Measurements from ENCODE around the gene PMP22.
"Not testable (repeated sequence)": the region's sequence is repeated elsewhere in the genome, so short reads cannot be mapped to it uniquely, and the experiment has no call there.

Gene PMP22

DNA sequence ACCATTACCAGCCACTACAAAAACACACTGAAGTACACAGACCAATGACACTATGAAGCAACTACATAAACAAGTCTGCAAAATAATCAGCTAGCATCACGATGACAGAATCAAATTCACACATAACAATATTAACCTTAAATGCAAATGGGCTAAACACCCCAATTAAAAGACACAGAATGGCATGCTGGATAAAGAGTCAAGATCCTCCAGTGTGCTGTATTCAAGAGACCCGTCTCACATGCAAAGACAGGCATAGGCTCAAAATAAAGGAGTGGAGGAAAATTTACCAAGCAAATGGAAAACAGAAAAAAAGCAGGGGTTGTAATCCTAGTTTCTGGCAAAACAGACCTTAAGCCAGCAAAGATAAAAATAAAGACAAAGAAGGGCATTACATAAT, 64.6 kb downstream of the PMP22 start:
- not testable (repeated sequence) for DNase-seq

DNA sequence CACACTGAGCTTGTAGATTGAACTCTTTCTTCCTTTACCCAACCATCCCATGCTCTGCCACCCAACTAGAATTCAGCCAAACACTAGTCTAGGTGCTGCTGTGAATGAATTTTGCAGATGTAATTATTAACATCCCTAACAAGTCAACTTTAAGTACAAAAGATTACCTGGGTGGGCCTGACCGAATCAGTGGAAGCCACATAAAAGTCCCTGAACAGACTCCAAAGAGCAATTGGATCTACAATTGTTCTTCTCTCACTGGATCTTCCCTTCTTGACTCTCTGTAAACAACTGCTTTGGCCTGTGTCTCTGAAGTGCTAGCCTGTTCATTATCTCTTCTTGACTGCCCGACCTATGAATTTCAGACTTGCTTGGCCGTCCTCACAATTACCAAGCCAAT, 67.9 kb downstream of the PMP22 start:
- DNase-seq, result no peak

DNA sequence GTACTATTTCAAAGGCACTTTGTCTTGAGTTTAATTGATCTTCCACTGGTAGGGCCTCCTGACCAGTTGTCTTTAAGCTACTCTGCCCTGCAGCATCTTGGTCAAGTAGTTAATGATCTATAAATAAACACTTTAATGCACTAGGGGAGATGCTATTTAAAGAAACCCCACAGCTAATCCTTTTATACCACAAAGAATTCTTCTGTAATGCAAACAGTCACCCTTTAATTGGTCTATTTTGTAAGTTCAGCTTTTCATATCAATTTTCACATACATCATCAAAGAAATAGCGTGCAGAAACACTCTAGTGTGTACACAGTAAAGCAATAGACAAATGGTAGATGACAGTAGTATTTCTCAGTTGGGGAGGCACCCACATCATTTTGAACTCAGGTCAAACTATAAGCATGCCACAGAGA, 70.3 kb downstream of the PMP22 start:
- no peak for DNase-seq

DNA sequence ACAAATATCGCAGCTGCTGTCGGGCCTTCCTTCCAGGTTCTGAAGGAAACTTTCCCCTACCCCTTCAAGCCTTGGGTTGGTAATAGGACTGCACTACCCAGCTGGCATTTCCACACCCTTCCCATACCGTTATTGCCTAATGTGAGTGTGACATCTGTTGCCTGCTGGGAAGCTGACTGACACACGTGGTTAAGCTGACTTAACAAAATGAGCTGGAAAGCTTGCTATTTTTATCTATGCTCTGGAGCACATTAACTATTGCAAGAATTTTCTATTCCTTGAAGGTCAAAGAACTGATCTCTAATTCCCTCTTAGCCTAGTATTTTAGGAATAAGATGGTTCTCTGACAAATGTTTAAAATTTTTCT, 79.5 kb downstream of the PMP22 start:
- DNase-seq, result peak; percentile 31

DNA sequence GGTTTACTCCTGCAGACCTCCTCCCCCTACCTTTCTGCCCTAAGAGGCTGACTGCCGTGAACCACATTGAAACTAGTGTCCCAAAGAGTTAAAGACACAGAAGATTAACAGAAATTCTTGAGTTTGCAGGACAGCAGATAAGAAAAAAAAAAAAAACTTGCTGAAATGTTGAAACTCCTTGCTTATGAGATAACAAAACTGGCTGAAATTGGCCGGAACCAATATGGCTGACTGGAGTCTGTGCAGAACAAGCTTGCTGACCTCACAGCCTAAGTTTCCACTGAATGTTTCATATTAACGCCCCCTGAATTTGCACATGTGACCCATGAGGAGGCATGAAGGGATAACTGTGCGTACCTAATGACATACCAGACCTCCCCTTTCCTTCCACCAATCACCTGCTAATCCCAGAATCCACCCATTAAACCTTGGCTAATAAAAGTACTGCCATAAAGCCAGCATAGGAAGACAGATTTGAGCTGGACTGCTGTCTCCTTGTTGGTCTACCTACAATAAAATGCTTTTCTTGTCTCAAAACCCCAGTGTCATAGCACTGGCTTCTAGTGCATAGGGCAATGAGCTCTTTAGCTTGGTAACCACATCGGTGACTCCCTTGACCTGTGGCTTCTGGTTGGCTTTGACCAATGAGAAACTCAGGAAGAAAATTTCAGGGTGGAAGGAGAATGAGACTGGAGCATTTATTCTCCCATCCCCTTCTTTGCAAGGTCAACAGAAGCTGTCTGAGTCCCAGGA, 80.1 kb downstream of the PMP22 start:
- DNase-seq, result peak; percentile 40

DNA sequence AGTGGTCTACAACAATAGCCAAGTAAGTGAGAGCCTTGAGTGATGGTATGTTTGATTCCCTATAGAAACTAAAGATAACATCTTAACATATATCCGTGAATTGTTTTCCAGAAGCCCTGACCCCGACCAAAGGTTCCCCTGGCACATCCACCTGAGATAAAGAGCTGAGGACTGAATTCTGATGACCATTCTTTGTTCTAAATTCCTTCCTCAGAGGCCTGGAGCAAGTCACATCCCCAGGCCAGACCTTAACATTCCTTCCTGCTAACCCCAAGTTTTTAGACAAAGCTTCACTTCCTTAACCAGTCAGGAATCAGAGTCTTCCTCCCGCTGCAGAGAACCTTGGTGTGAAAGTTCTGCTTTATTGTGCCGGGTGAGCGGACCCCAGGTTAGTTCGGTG, 83.3 kb downstream of the PMP22 start:
- DNase-seq, result no peak

DNA sequence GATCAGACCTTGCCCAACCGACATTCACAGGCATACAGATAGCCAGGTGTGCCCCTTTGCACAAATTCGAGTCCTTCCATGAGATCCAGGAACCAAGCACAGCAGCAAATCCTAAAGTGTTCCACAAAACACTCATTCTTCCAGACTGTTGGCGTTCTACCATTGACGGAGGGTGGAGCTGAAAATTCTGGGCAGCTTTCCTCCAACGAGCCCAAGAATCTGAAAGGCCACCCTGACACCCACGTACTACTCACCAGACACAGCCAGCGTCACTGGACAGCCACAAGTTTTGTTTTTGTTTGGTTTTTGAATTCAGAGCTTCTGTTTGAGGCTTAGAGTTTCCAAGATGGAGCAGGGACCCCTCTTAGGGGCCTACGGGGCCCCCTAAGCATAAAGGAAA, 83.8 kb downstream of the PMP22 start:
- DNase-seq, result no peak

DNA sequence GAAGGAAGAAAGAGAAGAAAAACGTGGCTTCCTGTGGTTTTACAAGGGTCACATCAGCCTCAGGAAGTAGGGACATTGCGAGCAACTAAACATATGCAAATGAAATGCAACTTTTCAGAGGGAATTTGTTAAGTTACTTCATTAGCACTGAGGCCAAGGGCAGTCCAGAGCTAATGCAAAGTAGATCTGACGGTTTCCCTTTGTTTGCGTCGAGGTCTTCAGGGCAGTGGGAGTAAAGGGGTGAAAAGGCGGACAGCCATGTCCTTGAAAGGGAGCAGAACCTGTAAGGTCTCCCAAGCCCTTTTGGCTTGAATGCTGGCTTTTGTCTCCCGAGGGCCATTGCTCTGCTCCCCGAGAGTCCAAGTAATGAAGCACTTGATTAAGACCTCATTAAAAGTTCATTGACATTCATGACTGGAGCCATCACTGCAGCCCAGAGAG, 85.0 kb downstream of the PMP22 start:
- no peak for DNase-seq
